GM12878 (cell line): ENCODE data around the gene SCGB1A1. TPM values are rescaled to one million over a fixed set of nuclear protein-coding genes. Genes with fewer than 3 reads are reported as not detected.

Source experiments
- BCL3 ChIP-seq: IDR thresholded peaks from 2 replicates; pipeline ENCODE4 v1.6.1; 2011; ENCODE audit warnings: borderline replicate concordance, low read depth, mild to moderate bottlenecking, moderate library complexity, low read length; ENCODE audit not compliant: insufficient read depth, poor library complexity, severe bottlenecking
- BHLHE40 ChIP-seq, 2 experiments: fragments of 450-650 bp in 1 of 2; IDR thresholded peaks; 2 replicates each; pipeline ENCODE4 v1.6.1; 2011 to 2017; ENCODE audit warnings: low read depth in 2 of 2, borderline replicate concordance in 1 of 2, improper control_type of control experiment in 1 of 2, low read length in 1 of 2, mild to moderate bottlenecking in 1 of 2
- CBX3 ChIP-seq: fragments of 200-600 bp; sonication (generic); IDR thresholded peaks from 2 replicates; pipeline ENCODE4 v1.6.1; 2016; ENCODE audit warnings: low read depth, borderline replicate concordance
- DPF2 ChIP-seq: fragments of 450-650 bp; IDR thresholded peaks from 2 replicates; pipeline ENCODE4 v1.6.1; 2017; ENCODE audit warnings: mild to moderate bottlenecking
- E4F1 ChIP-seq: fragments of 450-650 bp; IDR thresholded peaks from 2 replicates; pipeline ENCODE4 v1.6.1; 2018; ENCODE audit warnings: borderline replicate concordance, mild to moderate bottlenecking; ENCODE audit not compliant: partially characterized antibody
- HDAC2 ChIP-seq: fragments of 200-600 bp; sonication (generic); IDR thresholded peaks from 2 replicates; pipeline ENCODE4 v1.6.1; 2017
- MTA2 ChIP-seq: fragments of 450-650 bp; IDR thresholded peaks from 2 replicates; pipeline ENCODE4 v1.6.1; 2016; ENCODE audit warnings: low read depth, mild to moderate bottlenecking, moderate library complexity
- MXI1 ChIP-seq: fragments of 150-350 bp; IDR thresholded peaks from 2 replicates; pipeline ENCODE4 v1.6.1; 2011; ENCODE audit warnings: low read depth, mild to moderate bottlenecking, inconsistent platforms, low read length, improper control_type of control experiment
- RELB ChIP-seq: fragments of 450-650 bp; IDR thresholded peaks from 2 replicates; pipeline ENCODE4 v1.6.1; 2017; ENCODE audit warnings: low read depth, mild to moderate bottlenecking, moderate library complexity
- ZNF274 ChIP-seq: IDR thresholded peaks from one replicate; pipeline ENCODE4 v1.8.0; 2011; ENCODE audit not compliant: insufficient read length, insufficient read depth
- polyA plus RNA-seq, 11 experiments: library from polyadenylated mRNA; depleted of rRNA in 4 of 11; unstranded in 6 of 11; stranded (reverse) in 5 of 11; fragments of >200 nt; fragmentation: Nextera tagmentation in 4 of 11; fragmentation: Illumina TruSeq in 1 of 11; extraction: Ambion mirVana in 4 of 11; extraction: Trizol in 1 of 11; gene quantifications; 1 replicate in 1 of 11; 2 replicates in 10 of 11; pipeline versions ENCODE4 v1.2.1 to v1.2.3, GENCODE V29; 2011 to 2016; ENCODE audit warnings: inconsistent platforms in 2 of 11, missing spikeins in 2 of 11, low read depth in 1 of 11
- total RNA-seq, 4 experiments: library from RNA; depleted of rRNA in 3 of 4; stranded (reverse); fragments of >200 nt in 3 of 4; fragmentation: Illumina TruSeq in 1 of 4; extraction: Trizol in 1 of 4; gene quantifications; 2 replicates each; pipeline versions ENCODE4 v1.2.1 to v1.2.3, GENCODE V29; 2013 to 2021

The SCGB1A1 gene
- total and polyA plus RNA-seq, 10 of the 15 experiments (the other 5 are each of a cell fraction or from before 2014, with no cell fraction given): not detected

- no peak for TF ChIP-seq ZNF274
- no peak for TF ChIP-seq E4F1
- TF ChIP-seq CBX3: no peak
- TF ChIP-seq MXI1: no peak
- no peak for TF ChIP-seq BHLHE40 (IDR thresholded peaks at IDR 0.05; ENCODE audit: borderline replicate concordance in 1 of 2, low read depth in 2 of 2, low read length in 1 of 2)
- no peak for TF ChIP-seq HDAC2
- no peak for TF ChIP-seq RELB
- no peak for TF ChIP-seq DPF2
- TF ChIP-seq MTA2: no peak
- no peak for TF ChIP-seq BCL3
These were observed 4.2 kb downstream of the SCGB1A1 start (continued) for GRCh38 chr11:62423012-62423411.
